ENCODE measurements around the gene INSIG1.

INSIG1 gene

DNA sequence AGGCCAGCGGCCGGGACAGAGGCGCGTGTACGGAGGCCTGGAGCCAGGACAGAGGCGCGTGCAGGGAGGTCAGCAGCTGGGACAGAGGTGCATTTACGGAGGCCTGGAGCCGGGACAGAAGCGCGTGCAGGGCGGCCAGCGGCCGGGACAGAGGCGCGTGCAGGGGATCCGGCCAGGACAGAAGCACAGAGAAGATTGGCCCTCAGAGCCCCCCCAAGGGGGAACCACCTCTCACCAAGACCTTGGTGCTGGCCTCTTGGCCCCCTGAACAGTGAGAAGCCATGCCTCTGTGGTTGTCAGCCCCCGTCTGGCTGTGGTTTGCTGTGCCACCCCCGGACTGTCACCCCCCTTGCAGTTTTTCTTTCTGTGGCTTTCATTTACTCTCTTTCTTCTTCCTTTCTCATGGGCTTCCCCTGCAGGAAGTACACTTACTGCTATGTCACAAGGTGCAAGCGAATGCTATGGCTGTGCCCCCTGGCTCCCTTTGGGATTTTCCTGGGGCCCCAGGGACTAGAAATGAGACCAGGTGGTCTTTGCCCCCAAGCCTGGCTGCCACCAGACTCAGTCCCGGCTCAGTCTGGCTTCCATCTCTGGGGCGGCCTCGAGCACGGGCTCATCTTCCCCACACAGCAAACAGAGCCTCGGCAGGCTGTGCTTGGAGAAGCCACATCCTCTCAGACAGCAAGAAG, 41.1 kb downstream of the INSIG1 start:
- peak; percentile 55 for DNase-seq (ENCODE audit: low spot score)
- H3K27ac ChIP-seq = no peak overlapping the region
- TF ChIP-seq, protein P1, sequence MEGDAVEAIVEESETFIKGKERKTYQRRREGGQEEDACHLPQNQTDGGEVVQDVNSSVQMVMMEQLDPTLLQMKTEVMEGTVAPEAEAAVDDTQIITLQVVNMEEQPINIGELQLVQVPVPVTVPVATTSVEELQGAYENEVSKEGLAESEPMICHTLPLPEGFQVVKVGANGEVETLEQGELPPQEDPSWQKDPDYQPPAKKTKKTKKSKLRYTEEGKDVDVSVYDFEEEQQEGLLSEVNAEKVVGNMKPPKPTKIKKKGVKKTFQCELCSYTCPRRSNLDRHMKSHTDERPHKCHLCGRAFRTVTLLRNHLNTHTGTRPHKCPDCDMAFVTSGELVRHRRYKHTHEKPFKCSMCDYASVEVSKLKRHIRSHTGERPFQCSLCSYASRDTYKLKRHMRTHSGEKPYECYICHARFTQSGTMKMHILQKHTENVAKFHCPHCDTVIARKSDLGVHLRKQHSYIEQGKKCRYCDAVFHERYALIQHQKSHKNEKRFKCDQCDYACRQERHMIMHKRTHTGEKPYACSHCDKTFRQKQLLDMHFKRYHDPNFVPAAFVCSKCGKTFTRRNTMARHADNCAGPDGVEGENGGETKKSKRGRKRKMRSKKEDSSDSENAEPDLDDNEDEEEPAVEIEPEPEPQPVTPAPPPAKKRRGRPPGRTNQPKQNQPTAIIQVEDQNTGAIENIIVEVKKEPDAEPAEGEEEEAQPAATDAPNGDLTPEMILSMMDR (IDR thresholded peaks at IDR 0.05) = no peak
- no peak overlapping the region for H3K4me3 ChIP-seq

DNA sequence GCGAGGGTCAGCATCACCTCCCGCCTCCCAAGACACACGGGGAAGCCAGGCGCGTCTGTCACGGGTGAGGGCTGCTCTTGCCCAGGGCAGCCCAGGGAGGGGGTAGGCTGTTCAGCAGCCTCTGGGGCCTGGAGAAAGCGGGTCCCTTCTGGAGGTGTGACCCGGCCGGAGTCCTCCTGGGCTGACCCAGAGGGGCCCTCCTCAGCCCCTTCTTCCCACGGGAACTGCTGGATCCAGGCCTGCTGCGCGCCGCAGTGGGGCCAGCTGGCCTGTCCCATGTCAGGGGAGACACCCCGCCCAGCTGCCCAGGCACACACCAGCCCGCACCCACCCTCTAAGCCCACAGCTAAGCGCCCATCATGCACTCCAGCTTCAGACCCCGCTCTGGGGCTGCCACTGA, 41.8 kb downstream of the INSIG1 start:
- Histone ChIP-seq H3K27ac (no peak overlapping the region), H3K4me3 (no peak overlapping the region)
- TF ChIP-seq, protein P1 (IDR thresholded peaks at IDR 0.05) = no peak
- peak; percentile 38 for DNase-seq (ENCODE audit: low spot score)

DNA sequence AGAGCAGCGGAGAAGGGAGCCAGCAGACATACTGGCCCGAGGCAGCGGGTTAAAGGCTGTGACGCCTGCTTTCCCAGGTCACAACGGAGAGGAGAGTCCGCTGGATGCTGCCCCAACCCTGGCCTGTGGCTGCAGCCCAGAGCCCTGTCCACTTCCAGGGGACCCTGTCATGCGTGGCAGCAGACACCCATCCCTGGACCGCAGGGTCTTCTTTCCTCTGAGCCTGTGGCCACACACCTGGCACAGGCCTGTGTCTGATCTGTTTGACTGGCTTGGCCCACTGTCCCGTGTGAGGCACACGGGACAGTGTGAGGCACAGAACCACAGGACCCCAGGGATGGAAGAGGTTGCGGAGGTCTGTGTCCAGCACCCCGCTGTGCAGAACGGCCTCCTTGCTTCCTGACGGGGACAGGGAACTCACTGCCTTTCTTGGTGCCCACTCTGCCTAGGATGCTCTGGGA, 42.4 kb downstream of the INSIG1 start:
- DNase-seq (ENCODE audit: low spot score) = peak; percentile 52
- no peak overlapping the region for H3K4me3 ChIP-seq
- TF ChIP-seq, protein P1 (IDR thresholded peaks at IDR 0.05) = no peak
- H3K27ac ChIP-seq = no peak overlapping the region

DNA sequence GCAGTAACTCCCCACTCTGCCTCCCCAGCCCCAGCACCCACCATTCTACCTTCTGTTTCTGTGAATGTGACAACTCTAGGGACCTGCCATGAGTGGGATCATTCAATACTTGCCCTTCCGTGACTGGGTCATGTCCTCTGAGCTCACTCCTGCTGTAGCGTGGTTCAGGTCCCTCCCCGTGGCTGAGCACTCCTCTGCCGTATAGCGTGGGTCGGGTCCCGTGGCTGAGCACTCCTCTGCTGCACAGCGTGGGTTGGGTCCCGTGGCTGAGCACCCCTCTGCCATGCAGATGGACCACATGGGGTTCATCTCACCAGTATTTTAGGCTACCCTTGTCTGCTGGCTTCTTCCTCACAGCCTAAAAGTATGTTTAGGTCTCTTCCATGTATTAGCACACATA, 43.0 kb downstream of the INSIG1 start:
- Histone ChIP-seq H3K27ac (no peak overlapping the region), H3K4me3 (no peak overlapping the region)
- no peak for DNase-seq (ENCODE audit: low spot score)
- TF ChIP-seq, protein P1 (IDR thresholded peaks at IDR 0.05) = no peak

DNA sequence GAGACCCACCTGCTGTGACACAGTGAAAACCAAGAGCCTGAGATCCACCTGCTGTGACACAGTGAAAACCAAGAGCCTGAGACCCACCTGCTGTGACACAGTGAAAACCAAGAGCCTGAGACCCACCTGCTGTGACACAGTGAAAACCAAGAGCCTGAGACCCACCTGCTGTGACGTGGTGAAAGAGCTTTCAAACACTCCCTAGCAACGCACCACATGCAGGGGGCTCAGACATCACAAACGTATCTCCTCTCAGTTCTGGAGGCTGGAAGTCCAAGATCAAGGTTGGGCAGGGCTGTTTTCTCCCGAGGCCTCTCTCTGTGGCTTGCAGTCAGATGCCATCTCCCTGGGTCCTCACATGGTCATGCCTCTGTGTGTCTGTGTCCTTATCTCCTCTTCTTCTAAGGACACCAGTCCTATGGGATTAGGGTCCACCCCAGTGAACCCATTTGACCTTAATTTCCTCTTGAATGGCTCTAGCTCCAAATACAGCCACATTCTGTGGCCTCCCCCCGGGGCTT, 43.8 kb downstream of the INSIG1 start:
- Histone ChIP-seq H3K4me3 (no peak overlapping the region), H3K27ac (no peak overlapping the region)
- TF ChIP-seq, protein P1 (IDR thresholded peaks at IDR 0.05) = no peak
- no peak for DNase-seq (ENCODE audit: low spot score)

DNA sequence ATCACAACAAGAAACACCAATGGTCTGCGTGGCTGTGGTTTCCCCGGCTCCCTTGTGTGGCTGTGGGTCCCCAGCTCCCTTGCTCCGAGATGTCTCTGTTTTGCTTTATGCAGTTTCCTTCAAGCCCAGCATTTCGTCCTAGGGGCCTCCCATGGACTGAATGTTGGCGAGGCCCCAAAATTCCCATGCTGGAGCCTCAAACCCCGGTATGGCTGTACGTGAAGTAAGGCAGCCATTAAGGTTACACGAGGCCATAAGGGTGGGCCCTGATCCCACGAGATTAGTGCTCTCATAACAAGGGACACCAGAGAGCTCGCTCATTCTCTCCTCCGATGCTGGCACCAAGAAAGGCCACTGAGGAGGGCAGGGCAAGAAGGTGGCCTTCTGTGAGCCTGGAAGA, 44.6 kb downstream of the INSIG1 start:
- TF ChIP-seq, protein P1 (IDR thresholded peaks at IDR 0.05) = no peak
- H3K27ac ChIP-seq = no peak overlapping the region
- DNase-seq (ENCODE audit: low spot score) = peak; percentile 64
- no peak overlapping the region for H3K4me3 ChIP-seq

DNA sequence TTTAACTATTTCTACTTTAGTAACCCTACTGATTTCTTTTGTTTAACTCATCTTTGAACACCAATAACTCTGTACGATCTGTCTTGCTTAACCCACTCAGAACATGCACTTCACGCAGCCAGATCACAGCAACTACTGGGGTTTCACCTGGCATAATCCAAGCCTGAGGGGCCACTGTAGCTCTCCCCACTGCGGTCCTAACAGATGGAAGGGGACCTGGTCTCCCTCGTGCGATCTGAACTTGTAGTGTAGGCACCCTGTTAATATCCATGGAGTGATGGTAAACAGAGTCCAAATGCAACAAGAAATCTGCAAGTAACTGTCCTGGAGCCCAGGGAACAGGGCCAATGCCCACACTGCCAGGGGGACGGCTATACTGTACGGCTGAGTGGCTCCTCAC, 45.5 kb downstream of the INSIG1 start:
- TF ChIP-seq, protein P1 (IDR thresholded peaks at IDR 0.05) = no peak
- H3K27ac ChIP-seq = no peak overlapping the region
- H3K4me3 ChIP-seq = no peak overlapping the region
- peak; percentile 52 for DNase-seq (ENCODE audit: low spot score)
